RWPE1 (cell line): ENCODE data around the gene MYO7B.

Source experiments
- CTCF ChIA-PET: fragments of 350-600 bp; sonication (Branson Sonifier 250); formaldehyde crosslinking; extraction: SDS; loops from one replicate; lab custom pipeline; 2021; lab: Yijun Ruan, JAX
- POLR2A ChIA-PET: fragments of 400-600 bp; formaldehyde crosslinking; extraction: SDS; loops from one replicate; lab custom pipeline; 2020; ENCODE audit warnings: antibody characterized with exemption; ENCODE audit not compliant: low non-redundant PET; lab: Yijun Ruan, JAX
- DNase-seq: peaks from one replicate; pipeline ENCODE4 v3.0.0; 2012; ENCODE audit warnings: low spot score
- H3K27ac ChIP-seq: fragments of 450-650 bp; 2 replicates; pipeline ENCODE4 v1.5.1; 2017
- TF ChIP-seq, protein P1 (sequence below): fragments of 450-650 bp; conservative IDR thresholded peaks from 2 replicates; pipeline ENCODE4 v1.5.1; 2017; ENCODE audit warnings: low read depth, mild to moderate bottlenecking

The MYO7B gene

DNA sequence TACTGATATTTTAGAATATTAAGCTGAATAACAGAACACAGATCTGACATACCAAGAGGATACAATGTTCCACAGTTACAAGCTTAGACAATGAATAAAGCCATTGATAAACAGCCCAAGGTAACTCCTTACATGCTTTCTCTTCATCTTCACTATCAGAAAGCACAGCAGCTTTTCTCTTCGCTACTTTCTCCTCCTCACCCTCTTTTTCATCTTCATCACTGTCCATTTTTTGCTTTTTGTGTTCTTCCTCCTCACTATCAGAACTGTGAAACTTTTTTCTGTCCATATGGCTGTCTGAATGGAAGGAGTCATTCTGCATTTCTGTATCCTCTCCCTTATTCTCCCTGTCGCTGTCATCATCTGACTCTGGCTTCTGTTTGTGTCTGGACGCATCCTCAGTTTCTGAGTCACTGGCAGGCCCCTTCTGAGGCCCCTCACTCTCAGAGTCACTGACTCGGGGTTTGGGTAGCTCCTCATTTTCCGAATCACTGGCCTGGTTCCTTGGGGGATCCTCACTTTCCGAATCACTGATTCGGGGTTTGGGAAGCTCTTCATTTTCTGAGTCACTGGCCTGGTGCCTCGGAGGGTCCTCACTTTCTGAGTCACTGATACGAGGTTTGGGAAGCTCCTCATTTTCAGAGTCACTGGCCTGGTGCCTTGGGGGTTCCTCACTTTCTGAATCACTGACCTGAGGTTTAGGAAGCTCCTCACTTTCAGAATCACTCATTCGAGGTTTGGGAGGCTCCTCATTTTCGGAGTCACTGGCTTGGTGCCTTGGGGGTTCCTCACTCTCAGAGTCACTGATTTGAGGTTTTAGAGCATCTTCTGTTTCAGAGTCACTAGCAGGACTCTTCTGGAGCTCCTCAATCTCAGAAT is 30.7 kb upstream of the MYO7B start:
- no peak overlapping the region for H3K27ac ChIP-seq
- TF ChIP-seq, protein P1, sequence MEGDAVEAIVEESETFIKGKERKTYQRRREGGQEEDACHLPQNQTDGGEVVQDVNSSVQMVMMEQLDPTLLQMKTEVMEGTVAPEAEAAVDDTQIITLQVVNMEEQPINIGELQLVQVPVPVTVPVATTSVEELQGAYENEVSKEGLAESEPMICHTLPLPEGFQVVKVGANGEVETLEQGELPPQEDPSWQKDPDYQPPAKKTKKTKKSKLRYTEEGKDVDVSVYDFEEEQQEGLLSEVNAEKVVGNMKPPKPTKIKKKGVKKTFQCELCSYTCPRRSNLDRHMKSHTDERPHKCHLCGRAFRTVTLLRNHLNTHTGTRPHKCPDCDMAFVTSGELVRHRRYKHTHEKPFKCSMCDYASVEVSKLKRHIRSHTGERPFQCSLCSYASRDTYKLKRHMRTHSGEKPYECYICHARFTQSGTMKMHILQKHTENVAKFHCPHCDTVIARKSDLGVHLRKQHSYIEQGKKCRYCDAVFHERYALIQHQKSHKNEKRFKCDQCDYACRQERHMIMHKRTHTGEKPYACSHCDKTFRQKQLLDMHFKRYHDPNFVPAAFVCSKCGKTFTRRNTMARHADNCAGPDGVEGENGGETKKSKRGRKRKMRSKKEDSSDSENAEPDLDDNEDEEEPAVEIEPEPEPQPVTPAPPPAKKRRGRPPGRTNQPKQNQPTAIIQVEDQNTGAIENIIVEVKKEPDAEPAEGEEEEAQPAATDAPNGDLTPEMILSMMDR: no peak
- CTCF ChIA-PET: interaction anchor here (0.6 kb wide), 1 partner anchor 26 kb away, joined by 4 read pairs; no protein-coding TSS in a partner anchor
- POLR2A ChIA-PET: interaction anchor here (0.8 kb wide), 1 partner anchor 22 kb away, joined by 4 read pairs; the partner anchor contains the start of gene IWS1
- no peak for DNase-seq

DNA sequence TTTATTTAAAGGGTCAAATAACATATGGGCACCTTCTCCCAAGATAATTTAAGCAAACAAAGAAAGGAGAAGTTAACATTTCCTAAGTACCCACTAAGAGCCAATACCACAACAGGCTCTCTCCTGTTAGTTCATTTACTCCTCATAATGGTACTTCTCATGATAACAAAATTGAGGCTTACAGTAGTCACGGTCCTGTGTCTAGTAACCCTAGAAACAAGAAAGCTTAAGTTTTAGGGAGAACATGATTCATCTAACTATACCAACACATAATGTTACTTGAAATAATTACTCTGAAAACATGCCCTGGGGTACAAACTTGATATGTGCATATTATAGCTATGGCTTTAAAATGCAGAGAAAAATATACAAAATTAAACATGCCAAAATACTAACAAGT is 29.0 kb upstream of the MYO7B start:
- DNase-seq: no peak
- H3K27ac ChIP-seq: no peak overlapping the region
- POLR2A ChIA-PET: no interaction called here
- CTCF ChIA-PET: interaction anchor here (0.5 kb wide), 1 partner anchor 170 kb away, joined by 3 read pairs; no protein-coding TSS in a partner anchor
- TF ChIP-seq, protein P1: no peak

DNA sequence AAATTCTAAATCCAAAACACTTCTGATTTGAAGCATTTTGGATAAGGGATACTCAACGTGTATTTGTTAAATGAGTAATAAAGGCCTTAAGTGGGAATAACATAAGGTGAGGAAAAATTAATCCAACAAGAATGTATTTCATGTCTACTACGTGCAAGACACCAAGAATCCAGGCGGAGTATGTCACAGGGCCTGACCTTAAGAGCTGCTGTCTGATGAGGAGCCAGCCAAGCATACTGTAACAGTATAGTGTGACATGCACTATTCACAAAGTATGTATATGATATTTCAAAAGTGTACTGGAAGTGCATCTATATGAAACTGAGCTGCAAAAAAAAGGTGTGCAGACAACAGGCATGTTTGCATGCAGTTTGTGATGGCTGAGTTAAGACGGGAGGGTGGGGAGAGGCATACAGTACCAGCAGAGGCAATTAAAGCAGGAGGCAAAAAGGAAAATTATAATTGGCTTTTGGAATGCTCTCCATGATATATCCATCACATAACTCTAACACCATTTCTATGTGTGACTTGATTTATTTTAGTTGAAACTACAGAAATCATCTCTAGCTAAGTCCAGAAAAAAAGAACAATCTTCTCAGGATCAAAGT is 27.4 kb upstream of the MYO7B start:
- H3K27ac ChIP-seq: no peak overlapping the region
- DNase-seq: no peak
- TF ChIP-seq, protein P1: no peak
- POLR2A ChIA-PET: no interaction called here
- CTCF ChIA-PET: interaction anchor here (0.5 to 1.0 kb wide), 3 partner anchors 142 to 214 kb away, joined by 4 to 5 read pairs (median 4); partner anchors contain the start of gene LIMS2

DNA sequence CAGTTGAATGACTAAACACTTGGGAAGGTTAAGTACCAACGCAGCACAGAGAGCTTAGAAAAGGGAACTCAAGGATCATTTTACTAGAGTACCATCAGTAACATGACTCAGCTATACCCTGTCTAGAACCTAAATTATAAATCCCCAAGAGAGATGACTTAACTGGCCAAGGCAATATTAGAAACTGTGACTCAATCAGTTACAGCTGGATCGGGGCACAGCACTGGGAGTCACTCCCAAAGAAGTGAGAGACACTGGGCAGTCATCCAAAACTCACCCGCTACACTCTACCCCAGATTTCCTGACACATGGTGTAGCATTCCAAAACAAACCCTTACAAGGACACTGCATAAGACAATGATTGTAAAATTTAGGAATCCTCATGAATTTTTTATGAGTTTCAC is 26.9 kb upstream of the MYO7B start:
- POLR2A ChIA-PET: no interaction called here
- CTCF ChIA-PET: interaction anchor here (0.5 to 1.0 kb wide), 3 partner anchors 141 to 213 kb away, joined by 4 to 5 read pairs (median 4); partner anchors contain the start of gene LIMS2
- TF ChIP-seq, protein P1: no peak
- DNase-seq: peak; percentile 94
- H3K27ac ChIP-seq: no peak overlapping the region

DNA sequence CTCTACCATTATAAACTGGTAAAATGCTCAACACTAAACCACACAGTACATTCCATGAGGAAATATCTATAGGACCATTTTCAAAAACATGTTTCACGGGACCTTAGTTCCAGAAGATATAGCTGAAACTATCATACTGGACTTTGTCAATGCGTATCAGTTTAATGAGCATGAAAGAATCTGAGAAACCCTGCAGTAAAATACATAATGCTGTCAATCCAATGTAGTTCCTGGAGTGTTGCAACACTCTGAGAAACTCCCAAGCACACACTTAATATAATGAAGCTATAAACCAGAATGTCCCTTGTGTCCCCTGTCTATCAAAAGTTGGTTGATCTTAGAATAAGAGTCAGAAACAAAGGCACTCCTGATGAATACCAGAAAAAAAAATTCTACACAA is 25.4 kb upstream of the MYO7B start:
- CTCF ChIA-PET: no interaction called here
- POLR2A ChIA-PET: no interaction called here
- TF ChIP-seq, protein P1: no peak
- H3K27ac ChIP-seq: no peak overlapping the region
- no peak for DNase-seq

DNA sequence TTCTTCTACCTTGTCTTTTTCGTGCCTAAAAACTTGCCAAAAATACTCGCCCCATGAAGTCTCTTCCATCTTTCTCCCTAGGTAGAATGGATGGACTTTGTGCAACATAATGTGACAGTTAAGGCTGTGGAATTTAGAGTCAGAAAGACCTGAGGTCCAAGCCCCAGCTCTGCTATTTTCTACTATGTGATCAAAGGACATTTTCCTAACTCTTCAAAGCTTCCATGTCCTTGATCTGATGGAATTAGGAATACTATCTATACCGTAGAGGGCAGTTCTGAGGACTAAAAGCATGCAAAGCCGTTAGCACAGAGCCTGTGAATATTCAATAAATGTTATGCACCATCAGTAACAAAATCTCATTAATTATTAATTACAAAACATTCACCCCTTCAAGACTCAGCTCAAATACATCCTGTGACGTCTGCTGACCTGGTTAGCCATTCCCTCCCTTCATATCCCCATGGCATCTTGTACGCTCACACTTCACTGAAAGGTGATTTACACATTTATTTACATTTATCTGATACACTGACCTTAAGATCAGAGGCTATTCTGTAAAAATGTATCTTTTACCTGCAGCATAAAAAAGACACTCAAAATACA is 24.3 kb upstream of the MYO7B start:
- H3K27ac ChIP-seq: no peak overlapping the region
- ChIA-PET CTCF (interaction anchor here (0.5 kb wide), 1 partner anchor 238 kb away, joined by 4 read pairs; no protein-coding TSS in a partner anchor), POLR2A (no interaction called here)
- TF ChIP-seq, protein P1: no peak
- no peak for DNase-seq
